Keratinocyte (primary cell): ENCODE measurements around the gene ATP2A3. TPM values are rescaled to one million over a fixed set of nuclear protein-coding genes. Genes with fewer than 3 reads are reported as not detected.

Source experiments
- DNase-seq: peaks from one replicate; pipeline ENCODE4 v3.0.0-alpha.2; 2011; ENCODE audit warnings: low read depth, missing footprints, low spot score
- FAIRE-seq: peaks from 2 replicates; lab custom pipeline; 2011; peaks lifted over from hg19 to GRCh38; lab: Jason Lieb, UNC
- H2AFZ ChIP-seq: 2 replicates; pipeline ENCODE4 v1.6.0; 2012; ENCODE audit warnings: low read length, control low read depth, inconsistent platforms; ENCODE audit not compliant: control insufficient read depth
- H3K27ac ChIP-seq: 2 replicates; pipeline ENCODE4 v1.5.1; 2011; ENCODE audit warnings: low read length; ENCODE audit not compliant: control insufficient read depth, insufficient read depth
- H3K27me3 ChIP-seq: 3 replicates; pipeline ENCODE4 v1.6.0; 2011; ENCODE audit warnings: low read length; ENCODE audit not compliant: control insufficient read depth, insufficient read depth; ENCODE audit errors: extremely low read depth
- H3K36me3 ChIP-seq, 2 experiments: 2 replicates in 1 of 2; 3 replicates in 1 of 2; pipeline ENCODE4 v1.5.1; 2011; ENCODE audit warnings: low read length in 2 of 2, mild to moderate bottlenecking in 1 of 2; ENCODE audit not compliant: control insufficient read depth in 2 of 2, insufficient read depth in 2 of 2; ENCODE audit errors: extremely low read depth in 1 of 2
- H3K4me1 ChIP-seq: 3 replicates; pipeline ENCODE4 v1.5.1; 2011; ENCODE audit warnings: low read length; ENCODE audit not compliant: control insufficient read depth, insufficient read depth; ENCODE audit errors: extremely low read depth
- H3K4me2 ChIP-seq: 3 replicates; pipeline ENCODE4 v1.6.0; 2011; ENCODE audit warnings: low read depth, low read length; ENCODE audit not compliant: control insufficient read depth, insufficient read depth; ENCODE audit errors: extremely low read depth
- H3K4me3 ChIP-seq, 3 experiments: fragments of 200-600 bp in 1 of 3; sonication (generic) in 1 of 3; 2 replicates in 2 of 3; 3 replicates in 1 of 3; pipeline ENCODE4 v1.5.1; 2011 to 2016; ENCODE audit warnings: low read length in 3 of 3, mild to moderate bottlenecking in 3 of 3, control low read depth in 2 of 3, inconsistent platforms in 1 of 3, low read depth in 1 of 3, mixed read lengths in 1 of 3, mixed run types in 1 of 3, moderate library complexity in 1 of 3; ENCODE audit not compliant: control insufficient read depth in 2 of 3, insufficient read depth in 2 of 3; ENCODE audit errors: extremely low read depth in 1 of 3
- H3K79me2 ChIP-seq: 2 replicates; pipeline ENCODE4 v1.6.0; 2012; ENCODE audit warnings: low read length; ENCODE audit not compliant: control insufficient read depth, insufficient read depth
- H3K9ac ChIP-seq: 3 replicates; pipeline ENCODE4 v1.6.0; 2011; ENCODE audit warnings: low read length; ENCODE audit not compliant: control insufficient read depth, insufficient read depth; ENCODE audit errors: extremely low read depth
- H3K9me1 ChIP-seq: 3 replicates; pipeline ENCODE4 v1.6.0; 2011; ENCODE audit warnings: low read length; ENCODE audit not compliant: control insufficient read depth, insufficient read depth; ENCODE audit errors: extremely low read depth
- H3K9me3 ChIP-seq: 2 replicates; pipeline ENCODE4 v1.5.1; 2012; ENCODE audit warnings: low read depth, low read length; ENCODE audit not compliant: control insufficient read depth
- H4K20me1 ChIP-seq: 3 replicates; pipeline ENCODE4 v1.6.0; 2011; ENCODE audit warnings: low read length; ENCODE audit not compliant: control insufficient read depth, insufficient read depth; ENCODE audit errors: extremely low read depth
- CTCF ChIP-seq, 3 experiments: IDR thresholded peaks in 1 of 3; conservative IDR thresholded peaks in 1 of 3; optimal IDR thresholded peaks in 1 of 3; 2 replicates in 2 of 3; 3 replicates in 1 of 3; pipeline versions ENCODE3 to v1.5.1; 2011; ENCODE audit warnings: low read length in 3 of 3, mild to moderate bottlenecking in 3 of 3, moderate library complexity in 2 of 3, control low read depth in 1 of 3, inconsistent platforms in 1 of 3; ENCODE audit not compliant: insufficient read depth in 2 of 3; ENCODE audit errors: extremely low read depth in 1 of 3
- EZH2 ChIP-seq: IDR thresholded peaks from one replicate; pipeline ENCODE4 v1.6.1; 2012; ENCODE audit warnings: inconsistent platforms, mild to moderate bottlenecking, low read length, moderate library complexity
- dilution Hi-C: fragments of 300-500 bp; cut with MboI; formaldehyde crosslinking; loops from one replicate; pipeline ENCODE4 v1.7.0; 2020; ENCODE audit warnings: low sequenced_read_pairs; ENCODE audit not compliant: extremely low pct_ligation_motif_present
- polyA plus RNA-seq, 5 experiments: library from polyadenylated mRNA; depleted of rRNA in 3 of 5; stranded (reverse) in 3 of 5; stranded (forward) in 1 of 5; unstranded in 1 of 5; fragments of >200 nt; gene quantifications; 1 replicate in 1 of 5; 2 replicates in 3 of 5; 3 replicates in 1 of 5; pipeline versions ENCODE4 v1.2.1 to v1.2.3, GENCODE V29; 2011 to 2012; ENCODE audit warnings: missing spikeins in 2 of 5, low read depth in 1 of 5, low replicate concordance in 1 of 5

Gene ATP2A3
- polyA plus RNA-seq, 1 donor (not counting 4 experiments of a cell fraction or from before 2014, with no cell fraction given): 0.13 TPM

DNA sequence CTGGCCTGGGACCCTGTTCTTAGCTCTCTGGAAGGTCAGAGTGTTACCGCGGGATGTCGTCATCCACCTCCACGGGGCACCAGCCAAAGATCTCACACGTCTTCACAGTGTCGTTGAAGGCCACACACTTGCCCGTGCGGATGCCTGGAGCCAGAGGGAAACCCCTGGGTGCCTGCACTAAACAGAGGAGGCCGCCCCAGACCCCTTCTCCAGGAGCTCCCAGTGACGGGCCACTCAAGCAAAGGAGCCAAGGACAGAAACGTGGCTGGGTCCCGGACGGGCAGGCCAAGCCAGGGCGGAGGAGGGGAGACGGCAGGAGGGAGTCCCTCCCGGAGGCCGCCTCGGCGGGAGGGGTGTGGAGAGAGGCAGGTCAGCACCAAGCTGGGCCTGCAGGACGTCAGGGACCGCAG is 60.4 kb downstream of the ATP2A3 start:
- no peaks in the 10 kb centered on the region for H3K9me1 ChIP-seq
- H3K9me3 ChIP-seq: no peaks in the 10 kb centered on the region
- H4K20me1 ChIP-seq: no peaks in the 10 kb centered on the region
- dilution Hi-C loops: no loop called here
- DNase-seq (no peak), FAIRE-seq (no peak)
- no peaks in the 10 kb centered on the region for H3K79me2 ChIP-seq
- H2AFZ ChIP-seq: no peak overlapping the region
- no peak for TF ChIP-seq EZH2
- peaks cover 5% of the 10 kb centered on the region for H3K27me3 ChIP-seq
- no peaks in the 10 kb centered on the region for H3K36me3 ChIP-seq
- no peaks in the 10 kb centered on the region for H3K4me1 ChIP-seq
- H3K9ac ChIP-seq: no peak overlapping the region
- no peak overlapping the region for H3K4me3 ChIP-seq
- no peak overlapping the region for H3K27ac ChIP-seq
- H3K4me2 ChIP-seq: no peak overlapping the region

- Histone ChIP-seq H3K36me3 (no peaks in the 10 kb centered on the region), H3K4me1 (no peaks in the 10 kb centered on the region), H4K20me1 (no peaks in the 10 kb centered on the region), H3K4me3 (no peak overlapping the region), H3K27ac (no peak overlapping the region), H3K79me2 (no peaks in the 10 kb centered on the region), H3K27me3 (peaks cover 5% of the 10 kb centered on the region), H3K9ac (no peak overlapping the region), H2AFZ (no peak overlapping the region), H3K9me3 (no peaks in the 10 kb centered on the region), H3K9me1 (no peaks in the 10 kb centered on the region), H3K4me2 (no peak overlapping the region)
- DNase-seq (no peak), FAIRE-seq (no peak)
- dilution Hi-C loops: no loop called here
- TF ChIP-seq CTCF (optimal IDR thresholded peaks at IDR 0.05 in 1 of 3, IDR thresholded peaks at IDR 0.05 in 1 of 3, conservative IDR thresholded peaks at IDR 0.05 in 1 of 3; ENCODE audit: extremely low read depth in 1 of 3, insufficient read depth in 2 of 3, low read length in 3 of 3): no peak
- no peak for TF ChIP-seq EZH2
Observed at GRCh38 chr17:3903051-3903825, 61.0 kb downstream of the ATP2A3 start.
